ENCODE measurements around the gene AFAP1.

Gene AFAP1

DNA sequence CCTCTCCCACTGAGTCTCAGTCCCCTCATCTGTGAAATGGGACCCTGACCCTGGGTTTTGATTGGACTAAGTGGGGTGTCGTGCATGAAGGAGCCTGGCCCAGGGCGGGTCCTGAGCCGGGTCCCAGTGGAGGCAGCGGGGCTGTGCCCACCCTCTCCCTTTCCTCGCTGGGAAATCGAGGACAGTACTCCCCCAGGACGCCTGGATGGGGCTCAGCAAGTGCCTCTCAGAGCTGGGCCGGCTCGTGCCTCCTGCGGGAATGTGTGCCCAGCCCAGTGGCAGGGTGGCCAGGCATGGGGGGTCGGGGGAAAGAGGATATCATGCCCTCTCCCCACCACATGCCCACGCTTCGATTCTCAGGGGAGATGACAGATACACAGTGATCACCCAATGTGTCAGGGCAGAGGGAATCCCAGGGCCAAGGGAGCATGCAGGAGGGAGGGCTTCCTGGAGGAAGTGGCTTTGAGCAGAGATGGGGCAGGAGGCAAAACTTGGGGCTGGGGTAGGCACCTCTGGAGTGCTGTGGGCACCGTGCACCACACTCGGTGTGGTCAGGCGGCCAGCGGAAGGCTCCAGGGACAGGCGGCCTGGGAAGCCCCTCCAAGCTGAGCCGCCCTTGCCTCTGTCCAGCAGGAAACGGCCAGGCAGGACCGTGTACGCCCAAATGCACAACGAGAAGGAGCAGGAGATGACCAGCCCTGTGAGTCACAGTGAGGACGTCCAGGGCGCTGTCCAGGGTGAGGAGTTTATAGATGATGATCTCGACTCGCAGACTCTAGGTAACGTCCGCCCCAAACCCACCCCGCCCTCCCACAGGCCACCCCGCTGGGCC lies 203.0 kb downstream of the AFAP1 start:
- DNase-seq (ENCODE audit: low spot score): no peak

DNA sequence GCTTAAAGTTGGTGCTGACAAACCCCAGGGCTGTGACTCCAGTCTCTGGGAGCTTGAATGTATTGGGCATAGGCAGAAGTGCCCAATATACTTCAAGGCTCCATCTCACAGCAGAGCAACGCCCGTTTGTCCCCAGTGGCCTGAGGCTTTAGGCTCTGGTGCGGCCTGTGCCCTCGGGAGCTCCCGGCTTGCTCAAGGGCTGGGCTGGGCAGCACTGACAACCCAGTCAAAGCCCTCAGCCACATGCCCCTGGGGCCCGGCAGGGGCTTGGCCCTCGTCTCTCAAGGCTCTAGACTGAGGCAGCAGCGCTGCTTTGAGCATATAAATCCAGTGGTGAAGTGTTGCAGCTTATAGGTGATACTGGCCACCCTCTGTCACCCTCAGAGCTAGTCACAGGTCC lies 203.7 kb downstream of the AFAP1 start:
- no peak for DNase-seq (ENCODE audit: low spot score)

DNA sequence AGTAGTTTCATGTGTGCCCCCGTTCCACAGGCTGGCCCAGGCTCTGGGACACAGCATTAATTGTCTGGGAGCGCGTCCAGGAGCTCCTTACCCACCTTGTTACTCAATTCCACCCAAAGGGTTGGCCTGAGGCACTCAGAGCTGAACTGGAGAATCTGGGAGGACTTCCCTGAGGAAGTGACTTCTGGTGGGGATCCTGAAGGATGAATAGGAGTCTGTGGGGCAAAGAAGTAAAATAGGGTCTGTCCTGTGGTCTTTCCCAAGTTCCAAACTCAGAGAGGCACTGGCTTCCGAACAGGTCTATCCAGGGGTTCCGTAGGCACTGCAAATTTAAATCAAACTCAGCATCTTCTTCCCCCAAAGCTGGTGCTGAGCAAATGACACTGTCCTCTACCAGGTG lies 204.3 kb downstream of the AFAP1 start:
- DNase-seq (ENCODE audit: low spot score): no peak

DNA sequence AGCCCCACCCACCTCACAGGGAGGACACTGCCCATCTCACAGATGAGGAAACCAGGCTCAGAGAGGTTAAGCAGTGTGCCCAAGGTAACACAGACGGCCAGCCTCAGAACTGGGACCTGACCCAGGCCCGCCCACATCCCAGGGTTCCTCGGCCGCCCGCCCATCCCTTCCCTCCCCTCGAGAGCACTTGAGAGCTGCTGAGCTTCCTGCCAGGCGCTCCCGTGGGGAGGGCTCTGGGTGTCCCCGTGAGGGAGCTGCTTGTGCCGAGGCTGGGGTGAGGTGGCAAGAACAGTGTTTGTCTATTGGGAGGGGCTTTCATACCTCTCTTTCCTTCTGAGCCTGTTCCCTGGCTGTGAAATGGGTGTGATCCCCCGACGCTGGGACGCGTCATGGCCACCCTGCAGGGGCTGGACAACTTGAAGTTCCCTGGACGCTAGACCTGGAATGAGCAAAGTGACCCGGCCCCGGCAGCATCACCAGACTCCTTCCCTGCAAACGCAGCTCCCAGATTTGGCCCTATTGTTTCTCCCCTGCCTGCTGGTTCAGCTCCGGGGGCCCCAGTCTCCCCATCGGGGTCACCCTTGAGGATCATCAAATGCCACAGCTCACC lies 204.9 kb downstream of the AFAP1 start:
- DNase-seq (ENCODE audit: low spot score): no peak

DNA sequence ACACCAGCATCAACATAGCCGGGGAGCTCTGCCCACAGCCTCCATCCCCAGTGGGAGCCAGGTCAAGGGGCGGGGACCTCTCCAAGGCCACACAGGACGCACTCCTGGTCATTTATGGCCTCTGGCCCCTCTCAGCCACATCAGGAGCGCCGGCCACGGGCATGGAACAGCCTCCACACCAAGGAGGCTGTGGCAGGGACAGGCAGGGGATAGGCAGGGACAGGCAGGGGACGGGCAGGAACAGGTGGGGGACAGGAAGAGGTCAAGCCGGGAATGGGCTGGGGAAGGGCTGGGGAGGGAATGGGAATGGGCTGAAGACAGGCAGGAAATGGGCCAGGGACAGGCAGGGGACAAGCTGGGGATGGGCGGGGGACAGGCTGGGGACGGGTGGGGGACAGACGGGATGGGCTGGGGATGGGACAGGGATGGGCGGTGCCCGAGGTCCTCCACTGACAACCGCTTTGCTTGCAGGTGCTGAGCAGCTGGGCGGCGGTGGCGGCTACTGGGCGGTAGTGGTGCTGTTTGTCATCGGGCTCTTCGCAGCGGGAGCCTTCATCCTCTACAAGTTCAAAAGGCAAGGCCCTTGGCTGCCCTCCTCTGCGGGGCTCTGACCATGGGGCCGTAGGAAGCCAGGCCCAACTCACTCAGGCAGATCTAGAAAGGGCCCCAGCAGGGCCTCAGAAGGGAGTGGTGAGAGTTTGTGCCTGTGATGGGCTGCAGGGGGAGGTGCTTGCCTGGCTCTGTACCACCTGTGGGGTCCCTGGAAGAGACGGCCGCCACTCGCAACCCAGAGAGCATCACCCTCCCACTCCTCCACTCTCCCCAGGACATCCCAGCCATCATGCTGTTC lies 205.6 kb downstream of the AFAP1 start:
- DNase-seq (ENCODE audit: low spot score): no peak

DNA sequence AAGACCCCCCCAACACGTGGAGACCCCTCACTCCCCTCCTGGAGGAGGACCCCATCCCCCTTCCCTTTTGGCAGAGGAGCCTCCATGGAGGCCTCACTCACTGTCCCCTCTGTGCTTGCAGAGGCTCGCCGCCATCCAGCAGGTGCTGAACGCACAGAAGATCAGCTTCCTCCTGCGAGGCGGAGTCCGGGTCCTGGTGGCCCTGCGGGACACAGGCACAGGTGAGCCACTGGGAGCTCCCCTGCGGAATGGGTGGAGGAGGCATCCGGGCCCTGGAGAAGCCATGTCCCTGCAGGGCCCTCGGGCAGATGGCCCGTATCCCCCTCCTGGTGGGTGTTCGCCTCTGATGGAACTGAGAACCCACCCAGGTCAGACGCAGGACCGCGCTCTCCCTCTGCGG lies 206.5 kb downstream of the AFAP1 start:
- DNase-seq (ENCODE audit: low spot score): no peak

DNA sequence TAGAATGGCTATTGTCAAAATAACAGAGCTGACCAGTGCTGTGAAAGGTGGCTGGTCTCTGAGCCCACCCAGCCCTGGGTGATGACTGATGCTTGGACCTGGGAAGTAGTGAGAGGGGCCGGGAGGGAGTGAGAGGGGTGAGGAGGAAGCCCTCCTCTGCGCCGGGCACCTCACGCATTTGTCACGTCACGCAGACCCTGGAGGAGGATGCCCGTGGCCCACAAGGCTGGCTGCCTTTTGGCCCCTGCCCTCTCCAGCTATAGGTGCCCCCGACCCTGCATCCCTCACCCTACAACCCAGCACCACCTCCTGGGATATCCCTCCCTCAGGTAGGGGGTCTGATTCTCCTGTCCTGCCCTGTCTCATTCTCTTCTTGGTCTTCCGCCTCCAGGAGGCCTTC lies 207.4 kb downstream of the AFAP1 start:
- DNase-seq (ENCODE audit: low spot score): no peak

DNA sequence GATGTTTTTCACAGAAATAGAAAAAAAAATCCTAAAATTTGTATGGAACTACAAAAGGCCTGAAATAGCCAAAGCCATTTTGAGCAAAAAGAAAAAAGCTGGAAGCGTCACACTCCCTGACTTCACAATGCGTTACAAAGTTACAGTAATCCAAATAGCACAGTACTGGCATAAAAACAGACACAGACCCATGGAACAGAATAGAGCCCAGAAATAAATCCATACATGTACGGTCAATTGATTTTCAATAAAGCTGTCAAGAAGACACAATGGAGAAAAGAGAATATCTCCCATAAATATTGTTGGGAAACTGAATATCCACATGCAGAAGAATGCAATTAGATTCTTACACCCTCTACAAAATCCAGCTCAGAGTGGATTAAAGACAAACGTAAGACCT lies 208.2 kb downstream of the AFAP1 start:
- no peak for DNase-seq (ENCODE audit: low spot score)

DNA sequence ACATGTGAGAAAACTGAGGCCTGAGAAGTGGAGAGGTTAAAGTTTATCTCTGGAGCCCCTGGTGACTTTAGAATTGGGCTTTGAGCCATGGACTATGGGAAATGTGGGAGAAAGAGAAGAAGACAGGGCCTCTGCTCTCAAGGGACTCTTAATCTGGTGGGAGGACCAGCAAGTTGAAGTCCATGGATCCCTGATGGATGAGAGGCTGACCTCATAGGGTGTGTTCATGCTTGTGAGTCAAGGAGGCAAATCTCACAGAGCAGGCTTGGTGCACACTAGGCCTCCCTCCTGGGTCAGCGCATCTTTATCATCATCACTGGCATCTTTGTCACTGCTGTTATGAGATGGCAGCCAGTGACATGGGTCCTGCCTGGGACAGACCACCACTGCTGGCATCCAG lies 211.9 kb downstream of the AFAP1 start:
- no peak for DNase-seq (ENCODE audit: low spot score)

DNA sequence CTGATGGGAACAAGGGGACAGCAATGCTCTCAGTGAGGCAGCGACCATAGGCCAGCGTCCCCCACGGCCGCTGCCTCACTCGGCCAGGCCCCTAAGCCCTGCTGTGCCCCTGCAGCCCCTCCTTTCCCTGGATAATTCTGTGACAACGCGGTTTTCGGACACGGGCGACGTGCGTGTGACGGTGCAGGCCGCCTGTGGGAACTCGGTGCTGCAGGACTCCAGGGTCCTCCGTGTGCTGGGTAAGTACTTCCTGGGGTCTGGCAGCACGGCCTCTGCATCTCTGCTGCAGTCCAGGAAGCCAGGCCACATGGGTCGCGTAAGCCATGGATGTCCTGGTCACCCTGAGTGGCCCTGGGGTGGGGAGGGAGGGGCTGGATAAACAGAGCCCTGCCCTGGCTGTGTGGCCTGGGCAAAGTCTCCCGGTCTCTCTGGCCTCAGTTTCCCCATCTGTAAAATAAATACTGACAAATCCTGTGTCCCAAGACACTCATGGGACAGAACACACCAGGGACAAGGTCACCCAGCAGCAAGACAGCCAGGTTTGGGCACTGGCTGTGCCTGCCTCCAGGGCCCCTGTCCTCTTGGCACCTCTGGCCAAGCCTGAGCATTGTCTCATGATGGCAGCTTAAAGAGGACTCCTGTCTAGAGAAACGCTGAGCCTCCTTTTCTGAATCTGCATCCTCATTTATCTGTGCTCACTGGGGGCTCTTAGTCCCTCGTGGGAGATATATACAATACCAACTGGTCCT lies 212.8 kb downstream of the AFAP1 start:
- DNase-seq (ENCODE audit: low spot score): no peak

DNA sequence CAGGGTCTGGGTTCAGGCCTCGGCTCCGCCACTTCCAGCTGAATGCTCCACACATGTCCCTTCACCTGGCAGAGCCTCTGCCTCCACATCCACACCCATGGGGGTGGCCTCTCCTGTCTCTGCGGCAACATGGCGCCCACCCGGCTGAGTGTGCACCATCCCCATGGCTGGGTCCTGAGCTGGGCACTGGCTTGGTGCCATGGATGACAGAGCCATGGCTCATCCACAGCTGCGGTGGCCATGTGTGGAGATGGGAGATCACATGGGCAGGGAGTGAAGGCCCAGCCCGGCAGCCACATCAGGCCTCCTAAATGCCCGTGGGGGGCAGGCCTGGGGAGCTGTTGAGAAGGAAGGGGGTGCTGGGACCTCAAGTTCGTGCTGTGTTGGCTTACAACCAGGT lies 213.7 kb downstream of the AFAP1 start:
- DNase-seq (ENCODE audit: low spot score): no peak

DNA sequence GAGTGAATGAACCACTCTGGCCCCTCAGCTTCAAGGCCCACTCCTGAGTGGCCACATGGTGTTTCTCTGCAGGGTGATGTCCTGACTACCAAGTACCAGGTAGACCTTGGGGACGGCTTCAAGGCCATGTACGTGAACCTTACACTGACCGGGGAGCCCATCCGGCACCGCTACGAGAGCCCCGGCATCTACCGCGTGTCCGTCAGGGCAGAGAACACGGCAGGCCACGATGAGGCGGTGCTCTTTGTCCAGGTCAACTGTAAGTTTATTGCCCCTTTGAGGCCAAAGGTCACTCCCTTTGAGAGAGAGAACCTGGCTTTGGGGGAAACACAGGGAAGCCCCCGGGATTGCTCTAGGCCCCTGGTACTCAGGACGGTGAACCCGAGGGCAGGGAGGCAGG lies 216.0 kb downstream of the AFAP1 start:
- no peak for DNase-seq (ENCODE audit: low spot score)

DNA sequence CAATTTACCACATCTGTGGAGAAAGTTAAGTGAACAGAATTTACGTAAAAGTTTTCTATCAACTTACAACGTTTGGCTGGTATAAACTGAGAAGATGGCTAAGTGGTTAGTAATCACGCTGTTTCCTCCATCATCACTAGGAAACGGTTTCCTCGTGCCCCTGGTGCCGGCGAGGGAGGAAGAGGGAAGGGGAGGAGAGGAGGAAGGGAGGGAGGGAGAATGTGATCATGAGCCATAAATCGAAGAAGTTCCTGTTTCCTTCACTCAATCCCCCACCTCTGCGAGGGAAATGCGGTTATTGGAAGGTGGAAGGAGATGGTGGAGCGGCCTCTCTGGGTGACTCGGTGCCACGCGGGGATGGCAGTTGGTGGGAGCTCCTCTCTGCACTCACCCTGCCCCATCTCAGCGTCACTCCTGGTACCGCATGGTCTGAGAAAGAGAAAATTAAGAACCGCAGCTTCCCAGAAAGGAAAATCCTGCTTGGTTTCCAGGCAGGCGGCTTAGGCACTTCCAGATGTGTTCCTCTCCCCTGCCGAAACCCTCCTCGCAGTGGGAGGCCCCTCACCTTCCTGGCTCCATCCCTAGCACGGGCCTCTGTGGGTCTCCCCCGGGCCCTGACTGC lies 216.8 kb downstream of the AFAP1 start:
- DNase-seq (ENCODE audit: low spot score): no peak

DNA sequence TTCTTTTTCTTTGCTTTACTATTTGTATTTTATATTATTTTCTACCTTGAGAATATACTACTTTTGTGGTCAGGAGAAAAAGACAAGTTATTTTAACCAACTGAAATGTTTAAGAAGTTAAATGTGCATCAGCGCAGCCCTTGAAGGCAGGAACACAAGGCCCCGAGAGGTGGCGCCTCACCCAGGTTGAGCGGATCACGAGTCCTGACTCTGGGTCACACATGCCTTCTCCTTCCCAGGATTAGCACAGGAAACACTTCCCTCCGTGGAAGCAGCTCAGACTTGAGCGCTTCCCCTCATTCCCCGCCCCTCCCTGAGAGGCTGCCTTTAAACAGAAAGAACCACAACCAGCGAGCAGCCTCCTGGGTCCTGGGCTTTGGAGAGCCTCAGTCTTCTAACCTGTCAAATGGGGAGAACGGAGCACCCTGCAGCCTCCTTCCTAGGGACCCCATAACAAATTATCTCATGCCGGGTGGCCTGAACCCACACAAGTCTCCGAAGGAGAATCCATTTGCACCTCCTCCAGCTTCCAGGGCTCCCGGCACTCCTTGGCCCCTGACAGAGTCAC lies 217.6 kb downstream of the AFAP1 start:
- DNase-seq (ENCODE audit: low spot score): no peak

DNA sequence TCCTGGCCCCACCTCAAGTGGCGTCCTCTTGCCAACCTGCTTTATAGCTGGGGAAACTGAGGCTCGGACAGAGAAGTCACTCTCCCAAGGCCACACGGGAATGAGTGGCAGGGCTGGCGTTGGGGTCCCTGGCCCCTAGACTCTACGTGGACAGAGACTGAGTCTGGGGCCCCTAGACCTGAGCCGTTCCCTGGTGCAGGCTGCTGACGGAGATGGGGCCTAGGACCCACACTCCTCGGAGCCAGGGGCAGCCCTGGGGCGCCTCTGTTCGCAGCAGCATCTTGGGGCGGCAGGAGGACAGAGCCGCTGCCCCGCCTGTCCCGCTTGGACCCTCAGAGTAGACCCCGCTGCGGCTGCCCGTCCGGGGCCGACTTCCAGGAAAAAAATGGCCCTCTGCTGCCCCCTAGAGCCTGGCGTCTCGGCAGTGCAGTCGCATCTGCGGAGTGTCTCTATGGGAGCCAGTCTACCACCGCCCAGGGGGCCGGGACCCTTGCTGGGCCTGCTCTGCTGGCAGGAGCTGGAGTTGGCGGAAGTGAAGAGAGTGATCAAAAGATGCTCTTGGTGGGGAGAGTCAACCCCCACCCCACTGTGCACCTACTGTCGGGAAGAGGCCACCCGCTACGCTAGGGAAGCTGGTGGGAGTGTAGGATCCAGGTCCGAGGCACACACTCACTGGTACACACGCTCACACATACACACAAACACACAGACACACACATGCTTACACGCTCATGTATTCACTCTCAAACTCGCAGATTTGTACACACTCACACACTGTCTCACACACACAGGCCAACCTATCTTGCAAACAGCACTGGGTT lies 220.1 kb downstream of the AFAP1 start:
- peak; percentile 42 for DNase-seq (ENCODE audit: low spot score)

DNA sequence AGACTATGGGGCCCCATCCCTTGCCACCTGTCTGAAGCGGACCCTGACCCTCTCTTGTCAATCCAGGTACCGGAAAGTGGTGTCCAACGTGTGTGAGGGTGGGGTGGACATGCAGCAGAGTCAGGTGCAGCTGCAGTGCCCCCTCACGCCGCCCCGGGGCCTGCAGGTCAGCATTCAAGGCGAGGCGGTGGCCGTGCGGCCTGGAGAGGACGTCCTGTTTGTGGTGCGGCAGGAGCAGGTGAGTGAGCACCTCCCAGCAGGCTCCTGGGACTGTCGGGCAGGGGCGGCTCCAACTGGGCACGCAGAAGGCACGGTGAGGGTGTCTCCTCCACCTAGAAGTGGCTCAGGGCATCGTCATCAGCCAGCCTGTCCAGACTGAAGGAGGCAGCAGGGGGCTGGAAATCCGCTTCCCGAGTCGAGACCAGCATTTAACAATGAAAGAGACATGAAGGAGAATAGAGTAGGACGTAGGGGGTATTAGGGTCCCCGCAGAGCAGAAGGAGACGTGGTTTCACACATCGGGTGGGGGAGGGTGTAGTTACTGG lies 221.6 kb downstream of the AFAP1 start:
- no peak for DNase-seq (ENCODE audit: low spot score)

DNA sequence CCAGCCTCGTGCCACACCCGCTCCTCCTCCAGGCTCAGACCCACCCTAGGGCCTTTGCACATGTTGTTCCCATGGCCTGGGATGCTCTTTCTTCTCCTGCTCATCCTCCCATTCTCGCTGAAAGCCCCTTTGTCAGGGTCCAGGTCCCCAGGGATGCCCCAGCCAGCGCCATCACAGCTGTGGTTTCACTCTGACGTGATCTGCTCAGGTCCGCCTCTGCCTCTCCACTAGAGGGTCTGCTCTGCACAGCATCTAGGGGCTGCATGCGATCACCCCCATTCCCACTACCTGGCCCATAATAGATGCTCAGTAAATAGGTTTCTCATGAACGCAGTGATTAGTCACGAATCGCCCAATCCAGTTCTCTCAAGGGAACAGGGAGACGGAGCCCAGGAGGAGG lies 222.5 kb downstream of the AFAP1 start:
- no peak for DNase-seq (ENCODE audit: low spot score)

DNA sequence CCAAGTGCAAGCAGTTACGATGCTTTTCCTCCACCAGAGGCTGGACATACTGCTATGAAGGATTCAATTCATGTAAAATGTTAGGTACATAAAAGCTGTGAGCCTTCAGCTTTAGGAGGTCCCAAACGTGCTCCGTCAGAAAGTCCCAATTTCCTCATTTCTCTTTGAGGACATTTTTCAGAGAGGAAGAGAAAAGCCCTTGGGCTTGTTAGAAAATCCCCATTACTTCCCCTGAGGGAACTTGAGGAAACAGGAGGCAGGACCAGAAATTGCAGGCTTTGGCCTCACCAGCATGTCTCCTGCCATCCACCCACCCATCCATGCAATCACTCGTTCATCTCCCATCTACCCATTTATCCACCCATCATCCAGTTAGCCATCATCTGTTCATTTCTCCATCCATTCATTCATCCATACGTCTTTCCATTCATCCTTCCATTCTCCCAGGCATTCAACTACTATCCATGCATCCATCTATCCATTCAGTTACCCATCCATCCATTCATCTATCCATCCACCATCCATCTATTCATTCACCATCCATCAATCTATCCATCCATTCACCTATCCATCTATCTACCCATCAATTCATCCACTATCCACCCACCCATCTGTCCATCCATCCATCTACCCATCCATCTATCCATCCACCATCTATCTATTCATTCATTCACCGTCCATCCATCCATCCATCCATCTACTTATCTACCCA lies 223.5 kb downstream of the AFAP1 start:
- no peak for DNase-seq (ENCODE audit: low spot score)

DNA sequence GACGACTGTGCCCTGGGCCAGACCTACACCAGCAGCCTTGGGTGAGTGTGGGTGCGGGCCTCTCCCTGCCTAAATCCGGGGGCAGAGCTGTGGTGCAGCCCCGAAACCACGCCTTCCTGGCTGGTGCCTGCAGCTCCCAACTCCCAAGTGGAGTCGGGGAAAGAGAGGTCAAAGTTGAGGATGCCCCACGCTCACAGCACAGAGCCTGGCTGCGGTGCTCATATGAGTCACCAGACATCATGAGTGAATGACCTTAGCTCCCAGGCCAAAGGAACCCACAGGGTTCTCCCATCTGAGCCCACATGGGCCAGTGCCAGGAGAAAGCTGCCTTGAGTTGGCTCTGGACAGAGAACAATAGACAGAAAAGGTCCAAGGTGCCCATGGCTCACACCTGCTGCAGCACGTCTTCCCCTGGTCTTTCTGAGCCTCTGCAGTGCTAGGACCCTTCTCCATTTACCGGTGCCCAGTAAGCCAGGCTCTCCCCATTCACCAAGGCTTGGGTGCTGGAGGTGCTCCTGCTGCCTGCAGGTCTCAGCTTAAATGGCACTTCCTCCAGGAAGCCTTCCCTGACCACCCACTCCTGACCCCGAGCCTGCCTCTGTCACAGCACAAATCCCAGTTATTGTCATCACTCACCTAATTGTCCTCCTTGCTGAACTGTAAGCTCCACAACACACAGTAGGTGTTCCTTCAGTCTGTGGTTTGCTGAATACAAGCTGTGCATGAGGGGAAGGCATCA lies 224.2 kb downstream of the AFAP1 start:
- DNase-seq (ENCODE audit: low spot score): no peak

Data from cerebellar cortex (tissue), 1 donor.